Measurements from ENCODE around the gene LRIG3.
"Not testable (repeated sequence)": the region's sequence is repeated elsewhere in the genome, so short reads cannot be mapped to it uniquely, and the experiment has no call there.

Gene LRIG3

GRCh38 chr12:58950739-58951100, 30.4 kb upstream of the LRIG3 start:
- no peak overlapping the region for H2BK5ac ChIP-seq (ENCODE audit: low read depth, low read length, poor library complexity, severe bottlenecking)
- H3K4ac ChIP-seq (ENCODE audit: low read depth in 1 of 2, low read length in 2 of 2): no peak overlapping the region
- H4K91ac ChIP-seq (ENCODE audit: low read length): no peak overlapping the region
- no peak overlapping the region for H3K18ac ChIP-seq (ENCODE audit: low read depth in 1 of 2, low read length in 2 of 2)
- H3K36me3 ChIP-seq (ENCODE audit: control insufficient read depth in 1 of 2, insufficient read depth in 2 of 2, low read depth in 1 of 2, low read length in 2 of 2): no peaks in the 10 kb centered on the region
- no peaks in the 10 kb centered on the region for H3K27me3 ChIP-seq (ENCODE audit: control insufficient read depth in 1 of 2, insufficient read depth in 1 of 2, low read length in 2 of 2)
- no peak overlapping the region for H4K8ac ChIP-seq (ENCODE audit: low read length)
- no peak overlapping the region for H2AK5ac ChIP-seq (ENCODE audit: low read length, severe bottlenecking)
- no peak overlapping the region for H3K9ac ChIP-seq (ENCODE audit: low read length)
- H3K27ac ChIP-seq (ENCODE audit: low read length, poor library complexity, severe bottlenecking): no peak overlapping the region
- H2AFZ ChIP-seq (ENCODE audit: low read depth, low read length): no peak overlapping the region
- H3K79me1 ChIP-seq (replicated peaks; ENCODE audit: low read length, poor library complexity, severe bottlenecking): no peaks in the 10 kb centered on the region
- H3K23ac ChIP-seq (ENCODE audit: low read length in 2 of 2): no peak overlapping the region
- 69% methylated on average over 2 of the region's 2 CpGs for WGBS
- H2BK15ac ChIP-seq (ENCODE audit: low read depth, poor library complexity, severe bottlenecking): no peak overlapping the region
- H3K4me1 ChIP-seq (ENCODE audit: control insufficient read depth, insufficient read depth, low read depth, low read length): no peaks in the 10 kb centered on the region
- H3K14ac ChIP-seq (ENCODE audit: low read length in 2 of 2): no peak overlapping the region
- no peak overlapping the region for H3K4me2 ChIP-seq (ENCODE audit: low read length, poor library complexity, severe bottlenecking)
- peaks cover 9% of the 10 kb centered on the region for H3K9me3 ChIP-seq (ENCODE audit: control insufficient read depth, low read length)
- H3K4me3 ChIP-seq (ENCODE audit: insufficient read depth in 1 of 2, low read depth in 1 of 2, low read length in 2 of 2): no peak overlapping the region
- no peak overlapping the region for H2BK12ac ChIP-seq (ENCODE audit: low read length in 2 of 2)
- no peak for DNase-seq
- no peak overlapping the region for H2BK120ac ChIP-seq (ENCODE audit: low read depth, low read length)

GRCh38 chr12:58949954-58950738, 29.8 kb upstream of the LRIG3 start:
- not testable (repeated sequence) for H3K9me3 ChIP-seq (ENCODE audit: control insufficient read depth, low read length); H2AFZ ChIP-seq (ENCODE audit: low read depth, low read length); H3K4me1 ChIP-seq (ENCODE audit: control insufficient read depth, insufficient read depth, low read depth, low read length); H3K79me1 ChIP-seq (replicated peaks; ENCODE audit: low read length, poor library complexity, severe bottlenecking); H2BK5ac ChIP-seq (ENCODE audit: low read depth, low read length, poor library complexity, severe bottlenecking); DNase-seq; H3K4ac ChIP-seq (ENCODE audit: low read depth in 1 of 2, low read length in 2 of 2); H3K18ac ChIP-seq (ENCODE audit: low read depth in 1 of 2, low read length in 2 of 2); H4K8ac ChIP-seq (ENCODE audit: low read length); H2AK5ac ChIP-seq (ENCODE audit: low read length, severe bottlenecking); H3K27me3 ChIP-seq (ENCODE audit: control insufficient read depth in 1 of 2, insufficient read depth in 1 of 2, low read length in 2 of 2); H3K9ac ChIP-seq (ENCODE audit: low read length); H3K14ac ChIP-seq (ENCODE audit: low read length in 2 of 2); H3K4me2 ChIP-seq (ENCODE audit: low read length, poor library complexity, severe bottlenecking); H3K27ac ChIP-seq (ENCODE audit: low read length, poor library complexity, severe bottlenecking); H4K91ac ChIP-seq (ENCODE audit: low read length); H3K36me3 ChIP-seq (ENCODE audit: control insufficient read depth in 1 of 2, insufficient read depth in 2 of 2, low read depth in 1 of 2, low read length in 2 of 2); H3K4me3 ChIP-seq (ENCODE audit: insufficient read depth in 1 of 2, low read depth in 1 of 2, low read length in 2 of 2); H3K23ac ChIP-seq (ENCODE audit: low read length in 2 of 2); H2BK12ac ChIP-seq (ENCODE audit: low read length in 2 of 2); H2BK120ac ChIP-seq (ENCODE audit: low read depth, low read length)
- peak overlapping the region; percentile 84 for H2BK15ac ChIP-seq (ENCODE audit: low read depth, poor library complexity, severe bottlenecking)
- WGBS: 77% methylated on average over 11 of the region's 11 CpGs

GRCh38 chr12:58943079-58943478, 22.8 kb upstream of the LRIG3 start:
- H3K36me3 ChIP-seq (ENCODE audit: control insufficient read depth in 1 of 2, insufficient read depth in 2 of 2, low read depth in 1 of 2, low read length in 2 of 2): no peaks in the 10 kb centered on the region
- H4K8ac ChIP-seq (ENCODE audit: low read length): no peak overlapping the region
- no peaks in the 10 kb centered on the region for H3K9me3 ChIP-seq (ENCODE audit: control insufficient read depth, low read length)
- H2BK5ac ChIP-seq (ENCODE audit: low read depth, low read length, poor library complexity, severe bottlenecking): no peak overlapping the region
- no peak overlapping the region for H3K18ac ChIP-seq (ENCODE audit: low read depth in 1 of 2, low read length in 2 of 2)
- no peak overlapping the region for H2BK15ac ChIP-seq (ENCODE audit: low read depth, poor library complexity, severe bottlenecking)
- H2AK5ac ChIP-seq (ENCODE audit: low read length, severe bottlenecking): no peak overlapping the region
- no peak overlapping the region for H3K23ac ChIP-seq (ENCODE audit: low read length in 2 of 2)
- WGBS: 98% methylated on average over 3 of the region's 3 CpGs
- no peak overlapping the region for H3K27ac ChIP-seq (ENCODE audit: low read length, poor library complexity, severe bottlenecking)
- no peaks in the 10 kb centered on the region for H3K4me1 ChIP-seq (ENCODE audit: control insufficient read depth, insufficient read depth, low read depth, low read length)
- H3K9ac ChIP-seq (ENCODE audit: low read length): no peak overlapping the region
- no peak overlapping the region for H2BK120ac ChIP-seq (ENCODE audit: low read depth, low read length)
- no peaks in the 10 kb centered on the region for H3K79me1 ChIP-seq (replicated peaks; ENCODE audit: low read length, poor library complexity, severe bottlenecking)
- no peak overlapping the region for H3K4me2 ChIP-seq (ENCODE audit: low read length, poor library complexity, severe bottlenecking)
- H3K4ac ChIP-seq (ENCODE audit: low read depth in 1 of 2, low read length in 2 of 2): no peak overlapping the region
- H2BK12ac ChIP-seq (ENCODE audit: low read length in 2 of 2): no peak overlapping the region
- DNase-seq: no peak
- no peak overlapping the region for H3K14ac ChIP-seq (ENCODE audit: low read length in 2 of 2)
- H3K4me3 ChIP-seq (ENCODE audit: insufficient read depth in 1 of 2, low read depth in 1 of 2, low read length in 2 of 2): no peak overlapping the region
- no peak overlapping the region for H4K91ac ChIP-seq (ENCODE audit: low read length)
- H2AFZ ChIP-seq (ENCODE audit: low read depth, low read length): no peak overlapping the region
- H3K27me3 ChIP-seq (ENCODE audit: control insufficient read depth in 1 of 2, insufficient read depth in 1 of 2, low read length in 2 of 2): no peaks in the 10 kb centered on the region

- H4K91ac ChIP-seq (ENCODE audit: low read length): no peak overlapping the region
- H3K36me3 ChIP-seq (ENCODE audit: control insufficient read depth in 1 of 2, insufficient read depth in 2 of 2, low read depth in 1 of 2, low read length in 2 of 2): no peaks in the 10 kb centered on the region
Measured at GRCh38 chr12:58942345-58942744, 22.0 kb upstream of the LRIG3 start.

More at GRCh38 chr12:58942345-58942744, 22.0 kb upstream of the LRIG3 start:
- Histone ChIP-seq H3K4me3 (ENCODE audit: insufficient read depth in 1 of 2, low read depth in 1 of 2, low read length in 2 of 2) (no peak overlapping the region), H3K4me1 (ENCODE audit: control insufficient read depth, insufficient read depth, low read depth, low read length) (no peaks in the 10 kb centered on the region), H2AK5ac (ENCODE audit: low read length, severe bottlenecking) (no peak overlapping the region), H3K14ac (ENCODE audit: low read length in 2 of 2) (no peak overlapping the region), H3K27ac (ENCODE audit: low read length, poor library complexity, severe bottlenecking) (no peak overlapping the region), H4K8ac (ENCODE audit: low read length) (no peak overlapping the region), H3K9me3 (ENCODE audit: control insufficient read depth, low read length) (no peaks in the 10 kb centered on the region), H2AFZ (ENCODE audit: low read depth, low read length) (no peak overlapping the region), H2BK120ac (ENCODE audit: low read depth, low read length) (no peak overlapping the region), H2BK12ac (ENCODE audit: low read length in 2 of 2) (no peak overlapping the region), H3K23ac (ENCODE audit: low read length in 2 of 2) (no peak overlapping the region), H3K18ac (ENCODE audit: low read depth in 1 of 2, low read length in 2 of 2) (no peak overlapping the region), H2BK15ac (ENCODE audit: low read depth, poor library complexity, severe bottlenecking) (no peak overlapping the region), H3K9ac (ENCODE audit: low read length) (no peak overlapping the region), H3K4ac (ENCODE audit: low read depth in 1 of 2, low read length in 2 of 2) (no peak overlapping the region), H2BK5ac (ENCODE audit: low read depth, low read length, poor library complexity, severe bottlenecking) (no peak overlapping the region), H3K79me1 (replicated peaks; ENCODE audit: low read length, poor library complexity, severe bottlenecking) (no peaks in the 10 kb centered on the region), H3K4me2 (ENCODE audit: low read length, poor library complexity, severe bottlenecking) (no peak overlapping the region), H3K27me3 (ENCODE audit: control insufficient read depth in 1 of 2, insufficient read depth in 1 of 2, low read length in 2 of 2) (no peaks in the 10 kb centered on the region)
- no peak for DNase-seq
- WGBS: 100% methylated on average over 1 of the region's 2 CpGs
